K562 (cell line): Measurements from ENCODE around the gene TBC1D7. TPM values are rescaled to one million over a fixed set of nuclear protein-coding genes. Genes with fewer than 3 reads are reported as not detected.

Experiments
- BRD9 ChIP-seq: fragments of 450-650 bp; IDR thresholded peaks from 2 replicates; pipeline ENCODE4 v1.6.1; 2018; ENCODE audit warnings: low read depth; ENCODE audit not compliant: partially characterized antibody
- GATA2 ChIP-seq: sonication (generic); formaldehyde crosslinking; IDR thresholded peaks from 2 replicates; pipeline ENCODE4 v1.4.0; 2020; ENCODE audit warnings: mild to moderate bottlenecking, missing genetic modification reagents
- MYNN ChIP-seq, 2 experiments: sonication (generic); formaldehyde crosslinking in 1 of 2; IDR thresholded peaks; 2 replicates each; pipeline versions ENCODE4 v1.5.0 to v1.6.1; 2016 to 2020; ENCODE audit warnings: antibody characterized with exemption in 1 of 2, missing genetic modification reagents in 1 of 2
- NFIC ChIP-seq: fragments of 450-650 bp; IDR thresholded peaks from 2 replicates; pipeline ENCODE4 v1.6.1; 2017; ENCODE audit warnings: mild to moderate bottlenecking, inconsistent platforms
- OTX1 ChIP-seq: fragments of 450-650 bp; formaldehyde crosslinking; IDR thresholded peaks from 2 replicates; pipeline ENCODE4 v1.4.0; 2022; ENCODE audit warnings: mild to moderate bottlenecking
- PCBP2 ChIP-seq: fragments of 200-400 bp; formaldehyde crosslinking; IDR thresholded peaks from 2 replicates; pipeline ENCODE4 v1.6.1; 2018; ENCODE audit warnings: low read length, low read depth, mild to moderate bottlenecking, moderate library complexity; ENCODE audit not compliant: poor library complexity, severe bottlenecking
- ZBTB11 ChIP-seq, 3 experiments: fragments of 200-800 bp in 1 of 3; fragments of 250-450 bp in 1 of 3; fragments of 450-650 bp in 1 of 3; sonication (Bioruptor Pico) in 1 of 3; sonication (Bioruptor generic) in 1 of 3; formaldehyde crosslinking in 1 of 3; IDR thresholded peaks; 2 replicates each; pipeline versions ENCODE4 v1.6.1 to v1.8.0; 2016 to 2022; ENCODE audit warnings: mild to moderate bottlenecking in 2 of 3, missing genetic modification characterization in 2 of 3, missing compliant biosample characterization in 1 of 3, moderate library complexity in 1 of 3
- ZNF75A ChIP-seq: fragments of 450-650 bp; formaldehyde crosslinking; IDR thresholded peaks from 2 replicates; pipeline ENCODE4 v1.4.0; 2020; ENCODE audit warnings: mild to moderate bottlenecking
- polyA plus RNA-seq, 8 experiments: library from polyadenylated mRNA; depleted of rRNA in 4 of 8; stranded (reverse) in 5 of 8; unstranded in 3 of 8; fragments of >200 nt; fragmentation: Nextera tagmentation in 2 of 8; fragmentation: Illumina TruSeq in 1 of 8; extraction: Ambion mirVana in 2 of 8; extraction: Trizol in 1 of 8; gene quantifications; 2 replicates each; pipeline versions ENCODE4 v1.2.1 to v1.2.3, GENCODE V29; 2011 to 2014; ENCODE audit warnings: inconsistent platforms in 1 of 8, missing spikeins in 1 of 8
- total RNA-seq, 7 experiments: library from RNA; depleted of rRNA in 6 of 7; stranded (reverse); fragments of >200 nt in 6 of 7; fragmentation: Illumina TruSeq in 2 of 7; extraction: Trizol in 2 of 7; gene quantifications; 2 replicates each; pipeline versions ENCODE4 v1.2.1 to v1.2.3, GENCODE V29; 2011 to 2021; ENCODE audit warnings: low replicate concordance in 1 of 7
- TF ChIP-seq, protein P1 (sequence below), 2 experiments: fragments of 200-800 bp in 1 of 2; sonication (Bioruptor generic) in 1 of 2; sonication (generic) in 1 of 2; formaldehyde crosslinking in 1 of 2; IDR thresholded peaks in 1 of 2; conservative IDR thresholded peaks in 1 of 2; 2 replicates each; pipeline versions ENCODE4 v1.5.0 to v1.6.1; 2016 to 2020; ENCODE audit warnings: missing compliant biosample characterization in 1 of 2, missing genetic modification characterization in 1 of 2, missing genetic modification reagents in 1 of 2
- TF ChIP-seq, protein P2 (sequence below), 2 experiments: fragments of 450-650 bp; IDR thresholded peaks; 2 replicates each; pipeline ENCODE4 v1.6.1; 2016; ENCODE audit warnings: mild to moderate bottlenecking in 2 of 2, borderline replicate concordance in 1 of 2, low read depth in 1 of 2, moderate library complexity in 1 of 2

TBC1D7 gene
- total and polyA plus RNA-seq, 9 of the 15 experiments (the other 6 are each of a cell fraction or from before 2014, with no cell fraction given): 49.4 to 107 (median 61.1) TPM

DNA sequence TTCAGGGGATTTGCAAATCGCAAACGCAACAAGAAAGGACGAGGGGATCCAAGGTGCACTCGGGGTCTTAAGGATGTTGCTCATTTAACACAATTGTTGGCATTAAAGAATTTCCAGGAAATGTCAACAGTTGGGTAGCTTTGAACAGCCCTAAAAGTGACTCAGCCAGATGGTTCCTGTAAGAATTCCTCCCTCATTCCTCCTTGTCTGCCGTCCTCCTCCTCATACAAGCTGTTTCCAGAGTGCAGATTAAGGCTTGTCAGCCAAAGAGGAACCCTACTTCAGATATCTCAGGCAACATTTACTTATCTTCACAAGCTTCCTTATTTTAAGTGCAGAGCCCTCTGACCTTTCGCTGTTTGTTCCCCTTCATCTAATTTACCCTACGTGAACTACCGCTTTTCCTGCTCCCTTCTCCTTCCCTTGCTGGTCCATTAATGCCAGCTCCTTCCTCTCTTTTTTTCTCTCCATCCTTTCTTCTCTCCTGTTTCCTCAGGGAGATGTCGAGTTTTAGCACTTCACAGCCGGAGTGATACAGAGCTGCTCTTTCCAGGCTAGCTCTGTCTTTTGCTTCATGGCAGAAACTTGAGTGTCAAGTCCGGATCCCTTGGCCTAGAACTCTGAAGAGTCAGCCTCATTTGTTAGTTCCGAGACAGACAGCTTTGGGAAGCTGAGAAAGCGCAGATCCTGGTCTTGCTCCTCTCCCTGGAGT lies 26.1 kb upstream of the TBC1D7 start (continued):
- peak in 1 of 3 experiments; percentile 64; a peak in 1 of 6 replicates for TF ChIP-seq ZBTB11 (CRISPR knock-in tag; IDR thresholded peaks at IDR 0.05)
- TF ChIP-seq MYNN (IDR thresholded peaks at IDR 0.05): peak; percentile 87
- no peak for TF ChIP-seq MYNN (CRISPR knock-in tag; IDR thresholded peaks at IDR 0.05)
- no peak for TF ChIP-seq BRD9
- TF ChIP-seq, protein P1, sequence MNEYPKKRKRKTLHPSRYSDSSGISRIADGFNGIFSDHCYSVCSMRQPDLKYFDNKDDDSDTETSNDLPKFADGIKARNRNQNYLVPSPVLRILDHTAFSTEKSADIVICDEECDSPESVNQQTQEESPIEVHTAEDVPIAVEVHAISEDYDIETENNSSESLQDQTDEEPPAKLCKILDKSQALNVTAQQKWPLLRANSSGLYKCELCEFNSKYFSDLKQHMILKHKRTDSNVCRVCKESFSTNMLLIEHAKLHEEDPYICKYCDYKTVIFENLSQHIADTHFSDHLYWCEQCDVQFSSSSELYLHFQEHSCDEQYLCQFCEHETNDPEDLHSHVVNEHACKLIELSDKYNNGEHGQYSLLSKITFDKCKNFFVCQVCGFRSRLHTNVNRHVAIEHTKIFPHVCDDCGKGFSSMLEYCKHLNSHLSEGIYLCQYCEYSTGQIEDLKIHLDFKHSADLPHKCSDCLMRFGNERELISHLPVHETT (CRISPR knock-in tag; conservative IDR thresholded peaks at IDR 0.05 in 1 of 2, IDR thresholded peaks at IDR 0.05 in 1 of 2): peak in 1 of 2 experiments; percentile 75; a peak in 1 of 4 replicates
- TF ChIP-seq GATA2 (CRISPR knock-in tag): peak; percentile 77
- TF ChIP-seq PCBP2: no peak
- TF ChIP-seq OTX1: peak; percentile 51; the same call in 1 of the 2 replicates
- TF ChIP-seq, protein P2, sequence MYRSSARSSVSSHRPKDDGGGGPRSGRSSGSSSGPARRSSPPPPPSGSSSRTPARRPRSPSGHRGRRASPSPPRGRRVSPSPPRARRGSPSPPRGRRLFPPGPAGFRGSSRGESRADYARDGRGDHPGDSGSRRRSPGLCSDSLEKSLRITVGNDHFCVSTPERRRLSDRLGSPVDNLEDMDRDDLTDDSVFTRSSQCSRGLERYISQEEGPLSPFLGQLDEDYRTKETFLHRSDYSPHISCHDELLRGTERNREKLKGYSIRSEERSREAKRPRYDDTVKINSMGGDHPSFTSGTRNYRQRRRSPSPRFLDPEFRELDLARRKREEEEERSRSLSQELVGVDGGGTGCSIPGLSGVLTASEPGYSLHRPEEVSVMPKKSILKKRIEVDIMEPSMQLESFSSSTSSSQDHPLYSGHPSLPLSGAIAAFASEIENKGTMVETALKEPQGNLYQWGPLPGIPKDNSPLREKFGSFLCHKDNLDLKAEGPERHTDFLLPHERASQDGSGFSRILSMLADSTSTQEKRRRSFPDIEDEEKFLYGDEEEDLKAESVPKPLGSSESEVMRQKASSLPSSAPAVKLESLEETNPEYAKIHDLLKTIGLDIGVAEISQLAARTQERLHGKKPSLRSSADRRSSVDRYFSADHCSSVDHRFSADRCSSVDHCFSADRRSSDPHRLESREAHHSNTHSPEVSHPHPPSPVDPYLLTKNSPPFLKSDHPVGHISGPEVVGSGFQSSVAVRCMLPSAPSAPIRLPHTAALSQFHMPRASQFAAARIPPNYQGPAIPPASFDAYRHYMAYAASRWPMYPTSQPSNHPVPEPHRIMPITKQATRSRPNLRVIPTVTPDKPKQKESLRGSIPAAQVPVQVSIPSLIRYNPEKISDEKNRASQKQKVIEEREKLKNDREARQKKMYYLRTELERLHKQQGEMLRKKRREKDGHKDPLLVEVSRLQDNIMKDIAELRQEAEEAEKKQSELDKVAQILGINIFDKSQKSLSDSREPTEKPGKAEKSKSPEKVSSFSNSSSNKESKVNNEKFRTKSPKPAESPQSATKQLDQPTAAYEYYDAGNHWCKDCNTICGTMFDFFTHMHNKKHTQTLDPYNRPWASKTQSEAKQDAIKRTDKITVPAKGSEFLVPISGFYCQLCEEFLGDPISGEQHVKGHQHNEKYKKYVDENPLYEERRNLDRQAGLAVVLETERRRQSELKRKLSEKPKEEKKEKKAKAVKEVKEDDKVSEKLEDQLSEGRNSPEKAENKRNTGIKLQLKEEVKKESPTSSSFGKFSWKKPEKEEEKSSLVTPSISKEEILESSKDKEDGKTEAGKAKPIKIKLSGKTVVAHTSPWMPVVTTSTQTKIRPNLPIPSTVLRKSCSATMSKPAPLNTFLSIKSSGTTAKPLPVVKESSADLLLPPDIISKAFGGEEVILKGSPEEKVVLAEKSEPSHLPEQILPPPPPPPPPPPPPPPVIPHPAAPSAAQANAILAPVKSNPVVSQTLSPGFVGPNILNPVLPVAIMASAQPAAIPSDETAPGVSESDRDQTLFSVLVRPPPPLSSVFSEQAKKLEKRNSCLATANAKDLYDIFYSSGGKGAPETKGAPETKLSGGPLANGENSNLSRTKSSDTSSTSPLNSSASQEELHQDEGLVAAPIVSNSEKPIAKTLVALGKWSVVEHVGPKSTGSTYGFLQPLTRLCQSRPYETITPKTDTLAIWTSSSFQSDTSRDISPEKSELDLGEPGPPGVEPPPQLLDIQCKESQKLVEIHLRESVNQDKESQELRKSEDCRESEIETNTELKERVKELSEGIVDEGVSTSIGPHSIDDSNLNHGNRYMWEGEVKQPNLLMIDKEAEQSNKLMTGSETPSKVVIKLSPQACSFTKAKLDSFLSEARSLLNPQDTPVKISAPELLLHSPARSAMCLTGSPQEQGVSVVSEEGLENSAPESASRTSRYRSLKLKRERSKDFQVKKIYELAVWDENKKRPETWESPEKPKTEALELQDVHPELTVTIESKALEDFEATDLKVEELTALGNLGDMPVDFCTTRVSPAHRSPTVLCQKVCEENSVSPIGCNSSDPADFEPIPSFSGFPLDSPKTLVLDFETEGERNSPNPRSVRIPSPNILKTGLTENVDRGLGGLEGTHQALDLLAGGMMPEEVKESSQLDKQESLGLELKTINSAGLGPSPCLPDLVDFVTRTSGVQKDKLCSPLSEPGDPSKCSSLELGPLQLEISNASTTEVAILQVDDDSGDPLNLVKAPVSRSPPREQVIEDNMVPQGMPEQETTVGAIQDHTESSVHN (IDR thresholded peaks at IDR 0.05; ENCODE audit: borderline replicate concordance in 1 of 2, low read depth in 1 of 2): peak in 1 of 2 experiments; percentile 52; a peak in 1 of 4 replicates
- peak; percentile 33; the same call in 1 of the 2 replicates for TF ChIP-seq ZNF75A (CRISPR knock-in tag)
- TF ChIP-seq NFIC: peak; percentile 84
